ELR (cell line): ENCODE results near the gene NFATC3.
A peak's percentile ranks its signal among the peaks of the same experiment; 100 is the strongest.

Experiments used
- DNase-seq: peaks from one replicate; pipeline ENCODE4 v3.0.0-alpha.2; 2015; ENCODE audit warnings: low read depth

Gene NFATC3

GRCh38 chr16:68230956-68231355 lies 145.8 kb downstream of the NFATC3 start:
- DNase-seq = no peak

DNA sequence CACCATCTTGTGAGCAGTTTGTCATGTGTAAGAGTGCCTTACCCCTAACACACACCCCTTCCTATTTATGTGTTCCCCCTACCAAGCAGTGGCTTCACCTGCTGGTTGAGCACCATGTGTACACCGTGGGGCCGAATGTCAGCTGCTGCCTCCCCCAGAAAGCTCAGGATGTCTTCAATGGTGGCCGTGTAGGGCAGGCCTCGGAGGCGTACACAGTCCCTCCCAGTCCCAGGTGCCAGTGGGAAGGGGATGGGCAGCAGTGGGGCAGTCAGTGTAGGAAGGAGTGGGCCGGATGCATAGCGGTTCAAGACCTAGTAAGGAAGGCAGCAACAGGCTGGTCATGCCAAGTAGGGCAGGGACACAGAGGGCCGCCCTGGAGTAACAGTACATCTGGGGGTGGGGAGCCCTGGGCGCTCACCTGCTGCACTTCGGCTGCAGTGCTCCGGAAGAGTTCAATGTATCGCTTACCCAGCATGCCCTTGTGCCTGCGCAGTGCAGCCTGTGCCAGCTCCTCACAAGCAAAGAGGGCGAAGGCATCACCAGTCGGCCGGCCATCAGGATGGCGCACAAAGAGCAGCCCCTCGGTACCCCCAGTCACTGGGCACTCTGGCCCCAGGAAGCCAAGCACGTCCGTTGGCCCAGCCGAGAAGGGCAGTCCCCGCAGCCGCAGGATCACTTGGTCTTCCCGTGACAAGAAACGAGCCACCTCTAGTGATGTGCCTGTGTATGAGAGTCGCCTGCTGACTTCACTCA lies 146.4 kb downstream of the NFATC3 start:
- no peak for DNase-seq

DNA sequence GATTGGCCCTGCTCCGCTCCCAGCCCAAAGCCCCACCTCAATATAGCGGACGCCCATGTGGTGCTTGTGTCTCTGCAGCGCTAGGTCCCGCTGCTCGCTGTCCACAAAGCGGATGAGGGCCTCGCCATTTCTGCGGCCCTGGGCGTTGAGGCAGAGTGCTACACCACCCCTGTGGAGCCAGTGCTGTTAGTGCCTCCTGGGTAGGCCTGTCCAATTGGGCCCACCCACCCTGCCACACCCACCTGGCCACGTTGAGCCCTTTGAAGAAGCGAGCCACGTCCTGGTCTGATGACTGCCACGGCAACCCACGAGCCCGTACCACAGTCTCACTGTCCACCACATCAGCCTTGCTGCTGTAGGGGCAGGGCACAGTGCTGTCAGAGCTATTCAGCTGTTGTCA lies 147.2 kb downstream of the NFATC3 start:
- DNase-seq = no peak

- no peak for DNase-seq
These were observed 148.1 kb downstream of the NFATC3 start for GRCh38 chr16:68233085-68233834.

DNA sequence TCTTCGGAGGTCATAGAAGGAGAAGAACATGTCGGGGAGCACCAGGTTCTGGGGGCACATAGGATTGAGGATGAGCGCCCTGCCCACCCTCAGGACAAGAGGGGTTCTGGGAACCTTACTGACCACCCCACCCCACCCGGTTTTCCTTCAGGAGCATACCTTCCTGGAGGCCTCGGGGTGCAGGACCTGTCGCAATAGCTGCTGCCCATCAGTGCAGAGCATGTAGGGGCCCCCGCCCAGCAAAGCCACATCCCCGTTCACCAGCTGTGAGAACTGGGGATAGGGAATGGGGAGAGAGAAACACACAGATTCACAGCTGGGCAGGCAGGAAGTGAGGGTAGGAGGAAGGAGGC lies 148.6 kb downstream of the NFATC3 start:
- DNase-seq = no peak

GRCh38 chr16:68234188-68235107 lies 149.3 kb downstream of the NFATC3 start:
- no peak for DNase-seq

GRCh38 chr16:68235108-68235886 lies 150.1 kb downstream of the NFATC3 start:
- no peak for DNase-seq

DNA sequence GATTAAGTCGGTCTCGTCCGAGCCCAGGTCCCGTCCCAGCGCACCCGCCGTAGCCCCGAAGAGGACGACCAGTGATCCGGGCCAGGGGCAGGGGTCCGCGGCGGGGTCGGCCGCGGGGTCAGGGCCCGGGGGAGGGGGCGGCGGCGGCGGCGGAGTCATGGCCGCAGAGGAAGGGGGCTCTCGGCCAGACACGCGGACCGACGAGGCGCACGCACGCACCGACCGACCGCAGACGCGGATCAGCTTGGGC lies 150.6 kb downstream of the NFATC3 start, which contains the start of gene ESRP2:
Gene ESRP2, minus strand, starts transcription at position 241 of the 250 bp plus-strand sequence. Its CDS starts 82 bp downstream, at position 159.
- no peak for DNase-seq

DNA sequence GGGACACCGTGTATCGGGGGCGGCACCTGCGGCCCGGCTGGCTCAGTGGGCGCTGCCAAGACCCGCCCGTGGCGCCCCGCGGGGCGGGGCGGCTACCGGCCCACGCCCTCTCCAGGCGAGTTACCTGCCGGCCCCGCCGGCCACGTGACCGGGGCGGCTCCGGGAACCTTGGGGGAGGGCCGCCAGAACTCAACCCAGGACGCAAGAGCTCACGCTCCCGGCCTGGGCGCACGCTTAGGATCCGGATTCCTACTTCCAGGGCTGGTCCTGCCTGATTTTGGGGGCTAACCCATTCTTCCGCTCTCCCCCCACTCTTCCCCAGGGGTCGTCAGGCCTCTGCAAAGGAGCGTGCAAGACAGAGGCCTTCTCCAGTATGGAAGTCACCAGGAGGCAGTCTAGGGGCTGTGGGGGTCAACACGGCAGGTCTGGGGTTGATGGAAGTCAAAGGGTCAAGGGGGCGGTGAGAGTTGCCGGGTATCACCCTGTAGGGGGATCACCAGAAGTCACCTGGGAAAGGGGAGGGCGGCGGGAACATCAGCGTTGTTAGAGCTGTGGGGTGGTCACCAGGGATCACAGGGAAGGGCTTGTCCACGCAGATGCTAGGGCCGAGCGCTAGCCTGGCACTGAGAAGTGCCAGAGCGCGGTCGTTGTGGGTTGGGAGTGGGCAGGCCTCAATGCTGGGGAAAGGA lies 151.1 kb downstream of the NFATC3 start:
- no peak for DNase-seq

GRCh38 chr16:68236826-68237242 lies 151.7 kb downstream of the NFATC3 start:
- no peak for DNase-seq

GRCh38 chr16:68237243-68238028 lies 152.3 kb downstream of the NFATC3 start:
- peak; percentile 100 for DNase-seq

DNA sequence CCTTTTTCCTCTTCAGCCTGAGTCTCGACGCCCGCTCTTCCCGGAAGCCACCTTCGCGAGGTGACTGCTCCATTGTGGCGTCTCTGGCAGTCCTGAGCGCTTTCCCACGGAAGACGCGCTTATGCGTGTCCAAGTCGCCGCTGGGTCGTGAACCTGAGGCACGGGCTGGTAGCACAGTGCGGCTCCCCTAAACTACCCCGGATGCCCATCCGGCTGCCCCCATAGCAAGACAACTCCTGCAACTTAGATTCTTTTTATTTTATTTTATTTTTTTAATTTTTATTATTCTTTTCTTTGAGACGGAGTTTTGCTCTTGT lies 152.8 kb downstream of the NFATC3 start:
- DNase-seq = no peak

DNA sequence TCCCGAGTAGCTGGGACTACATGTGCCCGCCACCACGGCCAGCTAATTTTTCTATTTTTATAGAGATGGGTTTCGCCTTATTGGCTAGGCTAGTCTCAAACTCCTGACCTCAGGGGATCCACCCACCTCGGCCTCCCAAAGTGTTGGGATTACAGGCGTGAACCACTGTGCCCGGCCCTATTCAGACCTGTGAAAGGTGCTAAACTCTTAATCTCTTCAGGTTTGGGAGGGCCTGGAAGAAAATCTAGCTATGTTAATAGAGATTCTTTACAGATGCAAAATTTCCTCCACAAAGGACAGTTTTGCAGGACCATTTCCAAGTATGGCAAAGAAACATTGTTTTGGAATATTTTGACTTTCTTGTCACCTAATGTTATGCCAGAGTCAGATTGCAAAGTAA lies 156.9 kb downstream of the NFATC3 start:
- no peak for DNase-seq

DNA sequence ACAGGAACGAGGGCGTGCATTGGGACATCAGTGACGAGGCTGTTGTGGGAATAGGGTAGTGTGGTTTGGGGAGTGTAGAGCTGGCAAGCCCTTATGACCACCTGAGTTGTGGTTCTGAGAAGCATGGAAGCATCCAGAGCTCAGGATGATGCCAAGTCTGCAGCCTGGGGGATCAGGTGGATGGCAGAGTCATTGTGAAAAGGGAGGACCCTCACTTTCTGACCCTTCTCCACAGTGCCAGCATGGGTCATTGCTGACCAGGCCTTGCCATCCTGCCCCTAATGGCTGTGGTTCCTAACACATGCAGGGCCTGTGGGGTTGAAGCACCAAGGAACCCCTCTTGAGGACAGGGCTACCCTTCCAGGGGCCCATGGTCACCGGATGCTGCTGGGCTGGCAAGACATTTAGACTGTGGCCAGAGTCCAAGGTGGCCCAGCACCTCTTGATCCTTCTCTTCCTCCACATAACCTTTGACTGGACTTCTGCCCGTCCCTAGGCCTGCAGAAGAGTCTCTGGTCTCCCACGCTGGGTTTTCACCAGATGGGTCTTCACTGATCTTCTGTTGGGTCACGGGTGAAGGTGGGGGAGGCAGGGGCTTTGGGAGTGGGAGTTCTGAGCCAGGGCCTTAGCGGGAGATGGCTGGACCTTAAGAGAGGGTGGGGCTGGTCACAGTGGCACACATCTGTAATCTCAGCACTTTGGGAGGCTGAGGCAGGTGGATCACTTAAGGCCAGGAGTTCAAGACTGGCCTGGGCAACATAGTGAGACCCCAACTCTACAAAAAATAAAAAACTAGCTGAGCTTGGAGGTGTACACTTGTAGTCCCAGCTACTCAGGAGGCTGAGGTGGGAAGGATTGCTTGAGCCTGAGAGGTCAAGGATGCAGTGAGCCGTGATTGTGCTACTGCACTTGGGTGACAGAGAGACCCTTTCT lies 158.0 kb downstream of the NFATC3 start:
- DNase-seq = no peak

DNA sequence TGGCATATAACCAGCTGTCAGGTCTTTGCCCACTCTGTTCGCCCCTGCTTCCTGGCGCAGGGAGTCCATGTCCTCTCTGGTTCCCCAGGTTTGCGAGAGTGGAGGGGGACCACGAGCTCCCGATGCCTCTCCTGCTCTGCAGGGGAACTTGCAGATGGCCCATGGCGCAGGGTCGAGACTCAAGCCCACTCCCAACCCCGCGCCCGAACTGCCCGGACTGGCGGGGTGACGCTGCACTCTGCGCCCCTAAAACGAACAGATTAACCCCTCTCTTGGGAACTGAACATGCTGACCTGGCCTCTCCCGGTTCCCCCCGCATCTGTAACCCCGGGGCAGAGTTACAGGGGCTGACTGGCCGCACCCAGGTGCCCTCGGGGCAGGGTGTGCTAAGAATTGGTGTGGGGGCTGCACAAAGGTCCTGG lies 159.3 kb downstream of the NFATC3 start:
- DNase-seq = no peak

GRCh38 chr16:68244903-68245853 lies 160.0 kb downstream of the NFATC3 start, which contains the start of gene PLA2G15:
Gene PLA2G15 (plus strand): TSS chr16:68245373. CDS start chr16:68245427, 54 bp downstream.
- DNase-seq = peak; percentile 96

DNA sequence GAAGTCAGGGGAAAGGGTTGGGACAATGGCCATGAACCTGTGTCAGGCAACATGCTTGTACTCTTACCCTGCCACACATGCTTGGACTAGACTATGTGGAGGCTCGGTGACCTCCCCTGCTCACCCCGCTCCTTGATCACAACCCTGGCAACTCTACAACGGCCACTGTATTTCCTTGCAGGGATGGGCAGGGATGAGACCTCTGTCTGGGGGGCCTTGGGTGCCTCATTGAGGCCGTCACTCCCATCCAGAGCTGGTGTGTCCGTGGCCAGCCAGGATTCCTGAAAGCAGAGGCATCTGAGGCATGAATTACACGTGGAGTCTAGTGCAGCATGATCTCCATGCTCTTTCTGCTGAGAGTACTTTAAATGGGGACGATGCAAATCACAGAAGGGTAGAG lies 161.0 kb downstream of the NFATC3 start:
- DNase-seq = no peak

- DNase-seq = no peak
These were observed 161.5 kb downstream of the NFATC3 start for GRCh38 chr16:68246666-68247065.
